ENCODE data around the gene CD3G. TPM values are rescaled to one million over a fixed set of nuclear protein-coding genes. Genes with fewer than 3 reads are reported as not detected.
A peak's percentile ranks its signal among the peaks of the same experiment; 100 is the strongest.

CD3G gene
- total and polyA plus RNA-seq, 2 of the 8 experiments (the other 6 are each of a cell fraction or from before 2014, with no cell fraction given): not detected

GRCh38 chr11:118322721-118323120, 21.4 kb upstream of the CD3G start:
- Histone ChIP-seq H3K18ac (ENCODE audit: extremely low read depth, low read length) (no peak overlapping the region), H2AK5ac (ENCODE audit: low read depth, low read length) (no peak overlapping the region), H3K23ac (ENCODE audit: insufficient read length) (no peak overlapping the region), H3K79me1 (ENCODE audit: low read depth, low read length) (no peaks in the 10 kb centered on the region), H3K36me3 (ENCODE audit: control insufficient read depth in 2 of 4, insufficient read depth in 4 of 4, low read length in 3 of 4) (no peaks in the 10 kb centered on the region), H4K5ac (ENCODE audit: insufficient read length, low read depth, low read length) (no peak overlapping the region), H2BK120ac (replicated peaks; ENCODE audit: low read depth, low read length) (no peak overlapping the region), H3K14ac (ENCODE audit: insufficient read length) (no peak overlapping the region), H2BK15ac (ENCODE audit: low read length) (no peak overlapping the region), H2BK5ac (ENCODE audit: low read depth, low read length) (no peak overlapping the region), H4K8ac (ENCODE audit: extremely low read depth, insufficient read depth, low read length) (no peak overlapping the region), H3K4me3 (ENCODE audit: extremely low read depth in 1 of 4, insufficient read depth in 2 of 4, low read depth in 3 of 4, low read length in 4 of 4) (no peak overlapping the region), H2AFZ (ENCODE audit: low read length) (no peak overlapping the region), H4K91ac (replicated peaks; ENCODE audit: insufficient read length, low read length) (peak overlapping the region; percentile 30), H3K27ac (ENCODE audit: low read depth, low read length) (no peak overlapping the region), H3K4me1 (replicated peaks in 1 of 4; ENCODE audit: control insufficient read depth in 3 of 4, insufficient read depth in 4 of 4, low read length in 3 of 4) (no peaks in the 10 kb centered on the region), H2BK12ac (ENCODE audit: low read depth, low read length) (no peak overlapping the region), H3K4ac (replicated peaks; ENCODE audit: insufficient read length, low read depth, low read length) (no peak overlapping the region), H3K9ac (replicated peaks in 1 of 4; ENCODE audit: extremely low read depth in 1 of 4, low read depth in 3 of 4, low read length in 3 of 4) (no peak overlapping the region), H3K9me3 (ENCODE audit: insufficient read depth in 2 of 2, low read depth in 1 of 2, low read length in 1 of 2) (no peaks in the 10 kb centered on the region), H3K79me2 (ENCODE audit: control insufficient read depth in 1 of 2, insufficient read depth in 2 of 2, low read length in 2 of 2) (no peaks in the 10 kb centered on the region), H3K56ac (replicated peaks; ENCODE audit: insufficient read length, low read depth, low read length) (no peak overlapping the region), H2BK20ac (ENCODE audit: low read length) (no peak overlapping the region), H4K20me1 (replicated peaks in 1 of 2; ENCODE audit: control insufficient read depth in 1 of 2, insufficient read depth in 2 of 2, low read length in 2 of 2) (no peaks in the 10 kb centered on the region), H3K23me2 (ENCODE audit: low read depth, low read length) (no peaks in the 10 kb centered on the region), H3K27me3 (replicated peaks in 1 of 4; ENCODE audit: control insufficient read depth in 3 of 4, extremely low read depth in 1 of 4, insufficient read depth in 3 of 4, low read length in 3 of 4) (no peaks in the 10 kb centered on the region), H3K4me2 (ENCODE audit: insufficient read depth in 1 of 2, low read depth in 2 of 2, low read length in 2 of 2) (no peak overlapping the region)
- ChIA-PET CTCF (ENCODE audit: partially characterized antibody) (interaction anchor here (0.8 kb wide), 1 partner anchor 17 kb away, joined by 3 read pairs; no protein-coding TSS in a partner anchor), POLR2A (ENCODE audit: partially characterized antibody) (no interaction called here)
- FAIRE-seq (no peak), DNase-seq (ENCODE audit: low read depth in 1 of 2, low spot score in 2 of 2) (no peak)
- 94% methylated on average over 19 of the region's 19 CpGs; no CpG with 5 or more reads in 1 of the 2 experiments for WGBS, 2 experiments (ENCODE audit: extremely low coverage in 1 of 2, insufficient coverage in 1 of 2, insufficient read length in 1 of 2, insufficient replicate concordance in 2 of 2, low coverage in 1 of 2, low lambda C conversion rate in 2 of 2, missing lambda C conversion rate in 1 of 2)
- TF ChIP-seq JUND (IDR thresholded peaks at IDR 0.05; ENCODE audit: low read length) (no peak), POLR2A (IDR thresholded peaks at IDR 0.05; ENCODE audit: control extremely low read depth in 1 of 2, low read depth in 2 of 2, low read length in 2 of 2) (no peak), TAF7 (optimal IDR thresholded peaks at IDR 0.05; ENCODE audit: borderline replicate concordance, low read depth, low read length) (no peak), MAX (IDR thresholded peaks at IDR 0.05) (no peak), USF2 (IDR thresholded peaks at IDR 0.05; ENCODE audit: low read length) (no peak), SUZ12 (IDR thresholded peaks at IDR 0.05; ENCODE audit: low read length) (no peak), KDM1A (IDR thresholded peaks at IDR 0.05; ENCODE audit: borderline replicate concordance, low read length) (no peak), SRF (IDR thresholded peaks at IDR 0.05; ENCODE audit: low read depth, low read length) (no peak), CBX5 (IDR thresholded peaks at IDR 0.05; ENCODE audit: low read depth, low read length) (no peak), SP2 (IDR thresholded peaks at IDR 0.05; ENCODE audit: low read length) (no peak)
